Large intestine (tissue), 3 donors: ENCODE data around the gene FAM193B. TPM values are rescaled to one million over a fixed set of nuclear protein-coding genes. Genes with fewer than 3 reads are reported as not detected.

Source experiments
- DNase-seq, 2 donors: peaks; one replicate each; pipeline versions ENCODE4 v3.0.0 to v3.0.0-alpha.2; 2013
- H3K27ac ChIP-seq: one replicate; pipeline ENCODE4 v1.5.1; 2013; ENCODE audit warnings: low read length
- H3K27me3 ChIP-seq: 2 replicates; pipeline ENCODE4 v1.6.1; 2013; ENCODE audit warnings: low read length; ENCODE audit not compliant: control insufficient read depth, insufficient read depth
- H3K36me3 ChIP-seq: 2 replicates; pipeline ENCODE4 v1.6.1; 2013; ENCODE audit warnings: low read length; ENCODE audit not compliant: control insufficient read depth, insufficient read depth
- H3K4me1 ChIP-seq: one replicate; pipeline ENCODE4 v1.6.1; 2013; ENCODE audit warnings: low read length; ENCODE audit not compliant: control insufficient read depth, insufficient read depth
- H3K4me3 ChIP-seq: one replicate; pipeline ENCODE4 v1.5.1; 2013; ENCODE audit warnings: low read length
- H3K9me3 ChIP-seq: one replicate; pipeline ENCODE4 v1.6.1; 2013; ENCODE audit warnings: mild to moderate bottlenecking, low read depth, low read length, moderate library complexity; ENCODE audit not compliant: control insufficient read depth
- WGBS: methylation state at CpG from one replicate; pipeline ENCODE4 v1.1.5; 2013; ENCODE audit warnings: low lambda C conversion rate; ENCODE audit not compliant: insufficient coverage; 5-methylcytosine and 5-hydroxymethylcytosine counted together
- polyA plus RNA-seq: library from polyadenylated mRNA; unstranded; fragments of 120-200 nt; gene quantifications from one replicate; pipeline ENCODE4 v1.2.1, GENCODE V29; 2013

FAM193B gene
- polyA plus RNA-seq, 1 donor: 76.8 TPM

DNA sequence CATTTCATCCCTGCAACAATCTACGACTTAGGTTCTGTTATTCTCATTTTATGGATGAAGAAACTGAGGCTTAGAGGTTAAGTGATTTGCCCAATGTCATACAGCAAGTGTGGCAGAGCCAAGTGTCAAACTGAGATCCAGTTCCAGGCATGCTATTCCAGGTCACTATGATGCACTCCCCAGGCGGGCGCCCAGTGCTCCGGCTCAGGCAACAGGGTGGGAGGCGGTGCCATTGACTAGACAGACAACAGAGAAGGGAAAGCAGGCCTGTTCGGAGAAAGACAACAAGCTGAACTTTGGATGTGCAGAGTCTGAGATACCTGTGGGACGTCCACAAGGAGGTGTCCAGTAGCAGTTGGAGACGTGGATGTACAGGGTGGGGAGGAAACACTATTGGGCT, 26.8 kb downstream of the FAM193B start:
- Histone ChIP-seq H3K4me1 (no peaks in the 10 kb centered on the region), H3K27ac (no peak overlapping the region), H3K36me3 (peaks cover 86% of the 10 kb centered on the region), H3K4me3 (no peak overlapping the region), H3K27me3 (no peaks in the 10 kb centered on the region), H3K9me3 (no peaks in the 10 kb centered on the region)
- DNase-seq: no peak
- WGBS: no CpG with 5 or more reads among the region's 8 CpGs

DNA sequence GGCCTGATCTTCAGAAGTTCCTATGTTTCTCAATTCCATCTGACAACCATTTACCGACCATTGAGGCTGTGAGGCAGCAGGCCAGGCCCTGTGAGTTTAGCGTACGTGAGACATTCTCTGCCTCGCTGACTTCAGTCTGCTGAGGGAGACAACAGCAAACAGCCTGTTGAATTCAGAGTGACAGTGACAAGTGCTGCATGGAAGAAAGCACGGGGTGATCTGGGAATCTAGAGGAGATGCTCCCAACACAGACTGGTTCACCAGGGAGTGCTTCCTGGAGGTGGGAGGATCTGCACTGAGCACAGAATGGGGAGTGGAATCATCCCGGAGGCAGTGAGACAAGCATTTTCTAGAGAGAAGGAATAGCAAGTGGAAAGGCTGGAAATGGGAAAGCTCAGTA, 27.6 kb downstream of the FAM193B start:
- no CpG with 5 or more reads among the region's 6 CpGs for whole genome bisulfite sequencing
- DNase-seq: no peak
- no peaks in the 10 kb centered on the region for H3K27me3 ChIP-seq
- H3K4me3 ChIP-seq: no peak overlapping the region
- peaks cover 84% of the 10 kb centered on the region for H3K36me3 ChIP-seq
- H3K4me1 ChIP-seq: no peaks in the 10 kb centered on the region
- H3K27ac ChIP-seq: no peak overlapping the region
- H3K9me3 ChIP-seq: no peaks in the 10 kb centered on the region

DNA sequence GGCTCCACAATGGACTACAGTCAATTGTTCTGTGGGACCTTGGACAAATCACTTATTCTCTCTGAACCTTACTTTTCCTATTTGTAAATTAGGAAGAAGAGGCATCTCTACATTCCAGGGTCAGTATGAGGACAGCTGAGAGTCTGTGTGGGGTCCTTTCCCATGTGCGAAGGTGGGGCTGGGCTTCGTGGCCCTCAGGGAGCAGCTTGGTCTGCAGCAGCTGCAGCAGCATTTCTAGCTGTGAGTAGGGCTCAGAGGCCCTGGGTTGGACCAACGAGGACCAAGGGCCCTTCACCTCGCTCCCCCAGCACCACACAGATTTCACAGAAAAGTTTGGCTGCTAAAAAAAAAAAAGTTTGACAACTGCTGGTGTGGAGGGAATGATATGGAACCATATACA, 28.2 kb downstream of the FAM193B start:
- Histone ChIP-seq H3K9me3 (no peaks in the 10 kb centered on the region), H3K4me1 (no peaks in the 10 kb centered on the region), H3K4me3 (no peak overlapping the region), H3K27me3 (no peaks in the 10 kb centered on the region), H3K27ac (no peak overlapping the region), H3K36me3 (peaks cover 87% of the 10 kb centered on the region)
- WGBS: no CpG with 5 or more reads among the region's 4 CpGs
- no peak for DNase-seq

DNA sequence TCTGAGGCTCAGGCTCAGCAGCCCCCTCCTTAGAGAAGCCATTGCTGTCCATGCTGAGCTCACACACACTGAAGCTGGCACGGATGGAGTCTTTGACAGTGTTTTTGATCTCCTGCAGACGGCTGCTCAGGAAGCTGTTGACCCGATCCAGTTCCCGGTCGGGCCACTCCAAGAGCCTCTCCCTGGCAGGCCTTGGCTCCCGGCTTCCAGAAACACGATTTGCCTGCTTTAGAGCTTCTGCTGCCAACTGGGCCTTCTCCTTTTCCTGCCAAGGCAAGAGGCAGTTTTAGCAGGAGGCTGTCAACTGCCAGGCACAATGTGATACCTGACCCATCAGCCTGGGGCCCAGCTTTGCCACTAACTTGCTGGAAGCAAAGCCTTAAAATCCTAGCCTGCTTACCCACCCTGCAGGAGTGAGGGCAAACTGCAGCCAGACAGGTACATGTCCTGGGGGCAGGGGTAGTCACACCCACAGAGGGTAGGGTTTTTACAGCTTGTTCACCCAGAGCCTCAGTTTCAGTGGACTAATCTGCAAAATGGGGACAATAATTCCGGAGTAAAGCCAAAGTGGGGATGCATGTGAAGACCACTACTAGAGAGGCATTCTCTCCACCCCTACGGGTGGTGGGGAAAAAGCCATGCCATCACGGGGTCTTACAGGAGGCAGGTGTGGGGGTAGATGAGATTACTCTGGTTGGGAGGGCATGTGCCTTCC, 29.3 kb downstream of the FAM193B start:
- no peaks in the 10 kb centered on the region for H3K9me3 ChIP-seq
- H3K4me1 ChIP-seq: no peaks in the 10 kb centered on the region
- DNase-seq: no peak
- no peak overlapping the region for H3K4me3 ChIP-seq
- no peak overlapping the region for H3K27ac ChIP-seq
- WGBS: no CpG with 5 or more reads among the region's 10 CpGs
- H3K27me3 ChIP-seq: no peaks in the 10 kb centered on the region
- H3K36me3 ChIP-seq: peaks cover 88% of the 10 kb centered on the region

DNA sequence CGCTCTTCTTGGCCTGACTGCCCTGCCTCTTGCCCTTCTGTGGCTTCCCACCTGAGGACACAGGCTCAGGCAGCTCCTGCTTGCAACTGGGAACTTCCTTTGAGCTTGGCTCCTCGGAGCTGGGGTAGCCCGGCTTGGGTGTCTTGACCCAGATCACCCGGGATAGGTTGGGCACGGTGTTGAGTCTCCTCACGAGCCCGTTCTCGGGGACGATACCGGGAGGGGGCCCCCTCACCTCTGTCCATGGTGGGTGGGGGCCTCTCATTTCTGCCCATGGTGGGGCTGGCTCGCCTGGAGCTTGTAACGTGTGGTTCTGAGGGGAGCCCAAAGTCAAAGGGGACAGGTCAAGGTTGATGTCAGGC, 29.8 kb downstream of the FAM193B start:
- no peak for DNase-seq
- Histone ChIP-seq H3K9me3 (no peaks in the 10 kb centered on the region), H3K27ac (no peak overlapping the region), H3K4me3 (no peak overlapping the region), H3K36me3 (peaks cover 89% of the 10 kb centered on the region), H3K4me1 (no peaks in the 10 kb centered on the region), H3K27me3 (no peaks in the 10 kb centered on the region)
- no CpG with 5 or more reads among the region's 12 CpGs for WGBS

DNA sequence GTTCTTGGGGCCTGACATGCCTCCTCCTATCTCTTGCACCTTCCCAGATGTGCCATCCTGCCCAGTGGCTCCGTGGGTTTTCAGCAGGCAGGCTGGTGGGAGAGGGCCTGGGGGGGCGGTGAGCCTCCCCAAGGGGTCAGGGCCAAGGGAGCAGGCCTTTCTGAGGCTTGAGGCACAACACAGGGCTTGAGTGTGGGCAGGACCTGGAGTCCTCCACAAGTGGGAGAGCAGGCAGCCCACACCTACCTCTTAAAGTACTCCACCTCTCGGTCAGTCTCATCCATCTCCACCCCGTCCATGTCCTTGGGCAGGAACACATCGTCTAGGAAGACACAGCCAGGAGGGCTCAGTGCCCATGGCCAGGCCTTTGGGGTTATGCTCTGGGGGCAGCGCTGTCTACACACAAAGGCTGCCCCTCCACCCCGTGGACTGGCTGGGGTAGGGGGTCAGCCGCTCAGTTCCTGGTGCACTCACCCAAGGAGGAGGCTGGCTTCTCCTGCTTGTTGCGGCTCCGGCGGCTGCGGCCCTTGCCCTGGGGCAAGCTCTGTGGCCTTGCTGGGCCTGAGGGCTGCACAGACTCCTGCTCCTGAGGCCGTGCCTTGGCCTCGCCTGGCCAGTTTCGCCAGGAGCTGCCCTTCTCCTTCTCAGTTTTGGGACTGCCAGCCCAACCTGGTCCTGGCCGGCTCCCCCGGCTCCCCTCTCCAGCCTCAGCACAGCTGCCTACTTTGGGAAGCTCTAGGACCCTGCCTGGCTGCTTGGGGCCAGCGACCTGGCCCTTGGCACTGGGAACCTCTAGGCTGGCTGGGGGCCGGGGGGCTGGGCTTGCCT, 30.4 kb downstream of the FAM193B start:
- DNase-seq: no peak
- no peaks in the 10 kb centered on the region for H3K27me3 ChIP-seq
- no peaks in the 10 kb centered on the region for H3K9me3 ChIP-seq
- H3K36me3 ChIP-seq: peaks cover 89% of the 10 kb centered on the region
- H3K4me3 ChIP-seq: no peak overlapping the region
- WGBS: no CpG with 5 or more reads among the region's 19 CpGs
- no peak overlapping the region for H3K27ac ChIP-seq
- H3K4me1 ChIP-seq: peaks cover 5% of the 10 kb centered on the region

DNA sequence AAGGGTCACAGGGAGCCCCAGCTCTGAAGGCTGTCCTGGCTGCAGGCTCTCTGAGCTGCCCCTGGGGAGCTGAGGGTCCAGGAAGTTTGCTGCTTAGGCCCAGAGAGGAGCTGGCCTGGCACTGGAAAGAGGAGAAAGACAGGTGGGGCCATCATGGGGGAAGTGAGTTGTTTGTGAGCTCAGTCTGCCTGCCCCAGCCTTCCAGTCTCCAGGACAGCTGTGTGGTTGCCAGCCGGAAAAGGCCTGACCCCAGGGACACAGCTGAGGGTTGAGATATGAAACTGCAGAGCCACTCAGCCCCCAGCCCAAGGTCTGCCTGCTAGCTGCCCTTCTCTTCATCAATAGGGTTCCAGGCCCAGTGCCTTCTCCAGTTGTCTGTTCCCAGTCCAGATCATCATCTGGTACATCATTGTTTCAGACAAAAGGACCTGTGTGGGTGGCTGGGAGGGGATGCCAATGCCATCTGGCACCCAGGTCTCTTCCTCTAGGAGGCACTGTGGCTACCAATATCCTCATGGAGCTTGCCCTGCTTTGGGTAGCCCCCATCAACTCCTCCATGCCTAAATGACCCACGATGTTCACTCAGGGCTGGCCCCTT, 33.3 kb downstream of the FAM193B start:
- Histone ChIP-seq H3K27me3 (no peaks in the 10 kb centered on the region), H3K4me1 (peaks cover 8% of the 10 kb centered on the region), H3K9me3 (no peaks in the 10 kb centered on the region), H3K4me3 (no peak overlapping the region), H3K36me3 (peaks cover 61% of the 10 kb centered on the region), H3K27ac (no peak overlapping the region)
- DNase-seq: no peak
- no CpG with 5 or more reads among the region's 2 CpGs for WGBS

DNA sequence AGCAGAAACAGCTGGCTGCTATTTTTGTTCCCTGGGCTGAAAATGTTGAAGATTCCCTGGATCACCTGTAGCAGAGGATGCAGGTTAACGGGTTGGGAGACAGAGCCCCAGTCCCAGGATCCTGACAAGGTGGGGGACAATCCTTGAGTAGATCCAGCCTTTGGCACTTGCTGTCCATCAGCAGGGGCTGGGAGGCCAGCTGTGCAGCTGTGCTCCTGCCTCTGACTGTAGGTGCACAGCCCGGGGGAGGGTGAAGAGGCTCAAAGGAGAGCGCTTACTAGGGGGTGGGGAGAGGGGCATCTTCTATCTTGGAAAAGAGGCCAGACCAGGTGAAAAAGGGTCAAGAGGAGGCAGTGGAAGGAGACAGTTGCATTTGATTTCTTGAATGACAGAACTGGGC, 34.1 kb downstream of the FAM193B start:
- WGBS: no CpG with 5 or more reads among the region's 3 CpGs
- DNase-seq: no peak
- H3K27me3 ChIP-seq: no peaks in the 10 kb centered on the region
- H3K36me3 ChIP-seq: peaks cover 59% of the 10 kb centered on the region
- H3K4me3 ChIP-seq: no peak overlapping the region
- no peaks in the 10 kb centered on the region for H3K9me3 ChIP-seq
- H3K27ac ChIP-seq: no peak overlapping the region
- peaks cover 15% of the 10 kb centered on the region for H3K4me1 ChIP-seq

DNA sequence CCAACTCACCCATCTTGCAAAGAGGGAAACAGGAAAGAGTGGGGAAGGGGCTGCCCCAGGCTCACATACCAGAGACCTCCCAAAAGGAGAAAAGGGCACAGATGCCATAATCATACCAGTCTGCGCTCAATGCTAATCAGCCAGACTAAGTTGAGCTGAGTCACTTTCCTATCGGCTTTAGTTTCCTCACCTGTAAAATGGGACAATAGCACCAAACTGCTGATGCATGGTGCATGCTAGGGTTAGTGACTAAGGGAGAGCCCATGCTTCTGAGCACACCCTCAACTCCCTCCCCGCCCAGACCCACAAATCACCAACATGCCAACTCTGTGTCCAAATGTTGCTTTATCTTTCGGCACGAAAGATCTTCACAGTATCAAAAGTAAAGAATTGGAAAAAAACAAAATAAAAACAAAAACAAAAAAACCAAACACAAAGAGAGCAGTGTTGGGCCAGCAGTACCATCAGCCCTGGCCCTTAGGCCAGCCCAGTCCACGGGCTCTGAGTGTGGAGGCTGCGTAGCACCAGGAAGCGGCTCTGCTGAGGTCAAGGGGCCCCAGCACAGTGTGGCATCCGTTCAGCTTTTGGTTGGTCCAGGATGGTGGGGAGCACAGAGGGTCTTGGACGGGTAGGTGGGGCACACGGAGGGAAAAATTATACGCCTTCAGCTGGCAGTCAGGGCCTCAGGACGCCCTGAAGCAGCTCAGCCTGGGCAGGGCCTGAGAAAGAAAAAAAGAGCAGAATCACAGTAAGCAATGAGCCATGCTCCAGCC, 34.7 kb downstream of the FAM193B start:
- H3K9me3 ChIP-seq: no peaks in the 10 kb centered on the region
- H3K4me1 ChIP-seq: peaks cover 15% of the 10 kb centered on the region
- H3K4me3 ChIP-seq: no peak overlapping the region
- no peak for DNase-seq
- H3K36me3 ChIP-seq: peaks cover 59% of the 10 kb centered on the region
- H3K27me3 ChIP-seq: no peaks in the 10 kb centered on the region
- 85% methylated on average over 2 of the region's 13 CpGs for WGBS
- no peak overlapping the region for H3K27ac ChIP-seq
